Osteocyte (in vitro differentiated cells): ENCODE measurements around the gene LBX1. TPM values are rescaled to one million over a fixed set of nuclear protein-coding genes. Genes with fewer than 3 reads are reported as not detected.

Source experiments
- DNase-seq: peaks from one replicate; pipeline ENCODE4 v3.0.0; 2021; ENCODE audit warnings: mixed read lengths; ENCODE audit not compliant: unreplicated experiment; ENCODE audit errors: extremely low spot score
- H3K27ac Mint-ChIP-seq: one replicate; pipeline ENCODE4 v1.8.0; 2021; ENCODE audit warnings: mild to moderate bottlenecking, mixed read lengths; ENCODE audit not compliant: unreplicated experiment
- H3K27me3 Mint-ChIP-seq: one replicate; pipeline ENCODE4 v1.8.0; 2021; ENCODE audit warnings: mixed read lengths; ENCODE audit not compliant: unreplicated experiment
- H3K36me3 Mint-ChIP-seq: one replicate; pipeline ENCODE4 v1.8.0; 2021; ENCODE audit warnings: mixed read lengths; ENCODE audit not compliant: unreplicated experiment
- H3K4me1 Mint-ChIP-seq: one replicate; pipeline ENCODE4 v1.8.0; 2021; ENCODE audit warnings: mixed read lengths; ENCODE audit not compliant: unreplicated experiment
- H3K4me3 Mint-ChIP-seq: one replicate; pipeline ENCODE4 v1.8.0; 2021; ENCODE audit warnings: mild to moderate bottlenecking, moderate library complexity, mixed read lengths; ENCODE audit not compliant: unreplicated experiment
- H3K9me3 Mint-ChIP-seq: one replicate; pipeline ENCODE4 v1.8.0; 2021; ENCODE audit warnings: mixed read lengths; ENCODE audit not compliant: unreplicated experiment
- total RNA-seq: library from RNA; stranded (reverse); gene quantifications from 2 replicates; pipeline ENCODE4 v1.2.1, GENCODE V29; 2021
- TF ChIP-seq, protein P1 (sequence below): fragments of 200-600 bp; sonication (generic); IDR thresholded peaks from 2 replicates; pipeline ENCODE4 v1.5.0; 2021; ENCODE audit warnings: antibody characterized with exemption, mild to moderate bottlenecking, moderate library complexity

Gene LBX1
- total RNA-seq, 1 donor from 2014 or later = not detected

DNA sequence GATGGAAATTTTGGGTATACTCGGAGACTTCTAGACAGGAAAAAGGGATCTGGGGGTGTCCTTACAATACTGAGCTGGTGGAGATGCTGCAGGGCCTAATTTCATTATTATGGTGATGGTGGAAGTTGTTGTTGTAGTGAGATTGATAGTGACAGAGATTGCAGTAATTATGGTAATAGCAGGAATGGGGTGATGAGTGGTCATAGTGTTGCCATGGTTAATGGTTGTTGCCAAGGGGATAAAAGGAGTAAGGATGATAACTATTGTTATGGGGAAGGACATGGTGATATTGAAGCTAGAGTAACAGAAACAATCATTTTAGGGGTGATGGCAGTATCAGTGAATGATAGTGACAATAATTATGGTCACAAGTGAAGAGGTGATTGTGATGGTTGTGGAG, 27.1 kb upstream of the LBX1 start:
- Mint-ChIP-seq H3K4me1 (no peaks in the 10 kb centered on the region), H3K27ac (no peak overlapping the region), H3K36me3 (no peaks in the 10 kb centered on the region), H3K9me3 (peaks cover 6% of the 10 kb centered on the region), H3K4me3 (no peak overlapping the region), H3K27me3 (peaks cover 47% of the 10 kb centered on the region)
- TF ChIP-seq, protein P1, sequence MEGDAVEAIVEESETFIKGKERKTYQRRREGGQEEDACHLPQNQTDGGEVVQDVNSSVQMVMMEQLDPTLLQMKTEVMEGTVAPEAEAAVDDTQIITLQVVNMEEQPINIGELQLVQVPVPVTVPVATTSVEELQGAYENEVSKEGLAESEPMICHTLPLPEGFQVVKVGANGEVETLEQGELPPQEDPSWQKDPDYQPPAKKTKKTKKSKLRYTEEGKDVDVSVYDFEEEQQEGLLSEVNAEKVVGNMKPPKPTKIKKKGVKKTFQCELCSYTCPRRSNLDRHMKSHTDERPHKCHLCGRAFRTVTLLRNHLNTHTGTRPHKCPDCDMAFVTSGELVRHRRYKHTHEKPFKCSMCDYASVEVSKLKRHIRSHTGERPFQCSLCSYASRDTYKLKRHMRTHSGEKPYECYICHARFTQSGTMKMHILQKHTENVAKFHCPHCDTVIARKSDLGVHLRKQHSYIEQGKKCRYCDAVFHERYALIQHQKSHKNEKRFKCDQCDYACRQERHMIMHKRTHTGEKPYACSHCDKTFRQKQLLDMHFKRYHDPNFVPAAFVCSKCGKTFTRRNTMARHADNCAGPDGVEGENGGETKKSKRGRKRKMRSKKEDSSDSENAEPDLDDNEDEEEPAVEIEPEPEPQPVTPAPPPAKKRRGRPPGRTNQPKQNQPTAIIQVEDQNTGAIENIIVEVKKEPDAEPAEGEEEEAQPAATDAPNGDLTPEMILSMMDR = no peak
- no peak for DNase-seq

GRCh38 chr10:101250136-101250535, 20.9 kb upstream of the LBX1 start:
- Mint-ChIP-seq H3K9me3 (no peaks in the 10 kb centered on the region), H3K4me3 (no peak overlapping the region), H3K27ac (no peak overlapping the region), H3K27me3 (peaks cover 67% of the 10 kb centered on the region), H3K4me1 (no peaks in the 10 kb centered on the region), H3K36me3 (no peaks in the 10 kb centered on the region)
- TF ChIP-seq, protein P1 = no peak
- no peak for DNase-seq

GRCh38 chr10:101249171-101249581, 19.9 kb upstream of the LBX1 start:
- Mint-ChIP-seq H3K27ac (no peak overlapping the region), H3K4me3 (no peak overlapping the region), H3K36me3 (no peaks in the 10 kb centered on the region), H3K9me3 (no peaks in the 10 kb centered on the region), H3K27me3 (peaks cover 66% of the 10 kb centered on the region), H3K4me1 (no peaks in the 10 kb centered on the region)
- TF ChIP-seq, protein P1 = no peak
- DNase-seq = no peak

GRCh38 chr10:101246639-101247038, 17.4 kb upstream of the LBX1 start:
- TF ChIP-seq, protein P1 = no peak
- no peak overlapping the region for H3K4me3 Mint-ChIP-seq
- no peak for DNase-seq
- no peaks in the 10 kb centered on the region for H3K9me3 Mint-ChIP-seq
- no peak overlapping the region for H3K27ac Mint-ChIP-seq
- H3K27me3 Mint-ChIP-seq = peaks cover 70% of the 10 kb centered on the region
- no peaks in the 10 kb centered on the region for H3K36me3 Mint-ChIP-seq
- H3K4me1 Mint-ChIP-seq = no peaks in the 10 kb centered on the region

DNA sequence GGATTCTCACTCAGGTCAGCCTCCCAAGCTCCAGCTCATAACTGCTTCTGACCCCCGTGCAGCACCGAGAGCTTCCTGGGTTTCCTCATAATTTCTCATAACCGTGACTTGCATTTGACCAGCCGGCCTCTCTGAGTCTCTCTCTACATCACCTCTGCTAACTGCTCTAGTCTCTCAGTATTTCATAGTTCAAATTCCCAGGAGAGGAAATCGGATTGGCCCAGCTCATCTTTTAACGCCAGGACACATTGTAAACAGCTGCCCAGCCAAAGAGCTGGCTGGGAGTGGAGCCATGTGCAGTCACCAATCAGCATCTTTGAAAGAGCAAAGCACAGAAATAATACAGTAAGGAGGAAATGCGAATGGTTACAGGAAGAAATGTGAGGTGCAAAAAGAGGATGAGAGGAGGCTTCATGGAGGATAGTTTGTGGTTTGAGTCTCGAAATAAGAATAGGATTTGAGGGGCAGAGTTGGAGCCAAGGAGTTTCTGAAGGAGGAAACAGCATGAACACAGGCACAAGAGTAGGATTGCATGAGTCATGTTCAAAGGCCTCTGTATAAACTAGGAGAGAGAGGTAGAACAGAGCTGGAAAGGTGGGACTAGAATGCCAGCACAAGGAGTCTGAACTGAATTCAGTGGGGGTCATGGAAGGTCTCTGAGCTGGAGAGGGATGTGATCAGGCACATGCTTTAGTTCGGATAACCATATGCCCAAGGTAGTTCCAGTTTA, 15.2 kb upstream of the LBX1 start:
- Mint-ChIP-seq H3K27me3 (peaks cover 70% of the 10 kb centered on the region), H3K9me3 (no peaks in the 10 kb centered on the region), H3K36me3 (no peaks in the 10 kb centered on the region), H3K4me1 (no peaks in the 10 kb centered on the region), H3K4me3 (no peak overlapping the region), H3K27ac (no peak overlapping the region)
- TF ChIP-seq, protein P1 = no peak
- no peak for DNase-seq
